A549 treated with AZD9567 at 1 μM for 4 hours (cell line): ENCODE measurements around the gene PACSIN2. TPM values are rescaled to one million over a fixed set of nuclear protein-coding genes. Genes with fewer than 3 reads are reported as not detected.

Experiments
- total RNA-seq: library from RNA; stranded (reverse); fragments of 200-300 nt; extraction: Qiagen RNA extraction; gene quantifications from 5 replicates; pipeline ENCODE4 v1.2.3, GENCODE V29; 2022; ENCODE audit not compliant: insufficient read depth

The PACSIN2 gene
- total RNA-seq = 127 to 156 TPM (median 150 TPM) in 5 replicates

DNA sequence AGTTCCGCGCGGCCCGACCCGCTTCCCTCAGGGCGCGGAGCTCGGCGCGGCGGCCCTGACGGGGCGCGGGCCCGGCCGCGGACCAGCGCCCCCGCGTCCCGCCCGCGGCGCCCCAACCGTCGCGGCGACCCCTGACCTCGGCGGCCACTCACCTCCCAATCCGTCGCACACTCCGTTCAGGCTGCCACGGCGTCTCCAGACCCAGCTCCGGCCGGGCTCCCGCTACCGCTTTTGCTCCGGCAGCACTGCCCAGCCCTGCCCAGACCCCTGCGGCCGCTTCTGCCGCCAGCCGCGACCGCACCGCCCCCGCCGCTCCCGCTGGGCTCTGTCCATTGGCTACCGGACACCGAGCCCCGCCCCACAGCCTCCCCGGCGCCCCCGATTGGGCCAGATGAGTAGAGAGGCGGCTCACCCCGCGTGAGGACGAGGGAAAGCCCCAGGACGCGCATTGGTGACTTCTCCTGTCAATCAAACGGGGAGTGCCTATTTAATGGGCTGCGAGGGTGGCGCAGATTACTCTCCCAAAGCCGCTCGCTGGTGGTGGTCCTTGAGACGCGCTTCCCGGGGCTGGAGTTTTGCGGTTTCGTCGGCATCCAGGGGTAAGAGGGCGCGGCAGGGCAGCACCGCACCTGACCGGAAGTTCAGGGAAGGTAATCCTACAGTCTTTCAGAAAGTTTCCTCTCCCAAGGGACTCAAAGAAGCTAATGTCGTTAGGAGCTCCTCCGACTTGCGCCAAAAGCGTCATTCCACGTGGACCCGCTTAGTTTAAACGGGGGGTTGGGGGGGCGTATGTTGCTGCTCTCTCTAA is at the start of gene PACSIN2:
Gene PACSIN2 (minus strand): TSS at position 281 of the 808 bp plus-strand sequence. CDS start 103,069 bp downstream, outside the sequence.

GRCh38 chr22:42856865-42857704 is 157.9 kb downstream of the PACSIN2 start, which contains the start of gene ARFGAP3:
Gene ARFGAP3 (minus strand): TSS chr22:42857273. CDS start chr22:42857182, 91 bp downstream.

Other genes with a start within 250 kb of the PACSIN2 start
- 17.0 to 24.0 TPM (median 22.3 TPM) in 5 replicates for gene ARFGAP3, start 157.9 kb downstream of the PACSIN2 start, total RNA-seq
- 2.4 to 5.4 TPM (median 2.9 TPM) in 5 replicates for gene TTLL1, start 74.2 kb upstream of the PACSIN2 start, total RNA-seq
- gene BIK, start 95.6 kb upstream of the PACSIN2 start, total RNA-seq = 1.3 to 2.1 TPM (median 1.5 TPM) in 4 of 5 replicates, not detected in the other
- gene MCAT, start 128.2 kb upstream of the PACSIN2 start, total RNA-seq = 13.3 to 27.0 TPM (median 25.4 TPM) in 5 replicates
- 133 to 228 TPM (median 222 TPM) in 5 replicates for gene TSPO, start 136.4 kb upstream of the PACSIN2 start, total RNA-seq
- 24.0 to 34.6 TPM (median 25.2 TPM) in 5 replicates for gene TTLL12, start 172.0 kb upstream of the PACSIN2 start, total RNA-seq